H1 (cell line): Measurements from ENCODE around the gene KIAA1755. TPM values are rescaled to one million over a fixed set of nuclear protein-coding genes. Genes with fewer than 3 reads are reported as not detected.

Experiments
- ASH2L ChIP-seq: fragments of 200-600, 300-600 bp; sonication (generic); IDR thresholded peaks from one replicate; pipeline ENCODE4 v1.7.1; 2017; ENCODE audit warnings: low read length
- BRCA1 ChIP-seq: IDR thresholded peaks from 2 replicates; pipeline ENCODE4 v1.6.1; 2012; ENCODE audit warnings: low read depth, low read length, improper control_type of control experiment
- PHF8 ChIP-seq: fragments of 200-600 bp; sonication (generic); conservative IDR thresholded peaks from 2 replicates; pipeline ENCODE4 v1.7.1; 2012; ENCODE audit warnings: low read depth, mild to moderate bottlenecking, inconsistent platforms, low read length, moderate library complexity
- POLR2AphosphoS5 ChIP-seq: IDR thresholded peaks from 2 replicates; pipeline ENCODE4 v1.6.1; 2011; ENCODE audit warnings: low read depth, low read length
- SIRT6 ChIP-seq: IDR thresholded peaks from one replicate; pipeline ENCODE4 v1.7.1; 2012; ENCODE audit warnings: low read length, inconsistent platforms
- USF2 ChIP-seq: IDR thresholded peaks from 2 replicates; pipeline ENCODE4 v1.6.1; 2011; ENCODE audit warnings: low read length, improper control_type of control experiment
- polyA plus RNA-seq, 7 experiments: library from polyadenylated mRNA; depleted of rRNA in 3 of 7; stranded (reverse) in 5 of 7; unstranded in 2 of 7; fragments of >200 nt in 5 of 7; fragments of 200-250 nt in 2 of 7; gene quantifications; 1 replicate in 5 of 7; 2 replicates in 1 of 7; 4 replicates in 1 of 7; pipeline versions ENCODE4 v1.2.1 to v1.2.3, GENCODE V29; 2011 to 2013; ENCODE audit warnings: missing spikeins in 2 of 7, mixed read lengths in 2 of 7
- total RNA-seq: library from RNA; stranded (reverse); fragmentation: NEBNext Ultra II Directional; extraction: Animal tissue kit (Norgen Biotek cat#: 25700); gene quantifications from 2 replicates; pipeline ENCODE4 v1.2.1, GENCODE V29; 2021
- TF ChIP-seq, protein P1 (sequence below), 3 experiments: IDR thresholded peaks; 1 replicate in 2 of 3; 2 replicates in 1 of 3; pipeline versions ENCODE4 v1.5.1 to v1.6.1; 2011; ENCODE audit warnings: low read length in 3 of 3, mild to moderate bottlenecking in 3 of 3, inconsistent platforms in 2 of 3, low read depth in 1 of 3, moderate library complexity in 1 of 3; ENCODE audit not compliant: insufficient read depth in 1 of 3; ENCODE audit errors: control extremely low read depth in 1 of 3

KIAA1755 gene
- total and polyA plus RNA-seq, 2 of the 8 experiments (the other 6 are each of a cell fraction or from before 2014, with no cell fraction given) = 0.23 TPM; not detected in 1

- TF ChIP-seq, protein P1, sequence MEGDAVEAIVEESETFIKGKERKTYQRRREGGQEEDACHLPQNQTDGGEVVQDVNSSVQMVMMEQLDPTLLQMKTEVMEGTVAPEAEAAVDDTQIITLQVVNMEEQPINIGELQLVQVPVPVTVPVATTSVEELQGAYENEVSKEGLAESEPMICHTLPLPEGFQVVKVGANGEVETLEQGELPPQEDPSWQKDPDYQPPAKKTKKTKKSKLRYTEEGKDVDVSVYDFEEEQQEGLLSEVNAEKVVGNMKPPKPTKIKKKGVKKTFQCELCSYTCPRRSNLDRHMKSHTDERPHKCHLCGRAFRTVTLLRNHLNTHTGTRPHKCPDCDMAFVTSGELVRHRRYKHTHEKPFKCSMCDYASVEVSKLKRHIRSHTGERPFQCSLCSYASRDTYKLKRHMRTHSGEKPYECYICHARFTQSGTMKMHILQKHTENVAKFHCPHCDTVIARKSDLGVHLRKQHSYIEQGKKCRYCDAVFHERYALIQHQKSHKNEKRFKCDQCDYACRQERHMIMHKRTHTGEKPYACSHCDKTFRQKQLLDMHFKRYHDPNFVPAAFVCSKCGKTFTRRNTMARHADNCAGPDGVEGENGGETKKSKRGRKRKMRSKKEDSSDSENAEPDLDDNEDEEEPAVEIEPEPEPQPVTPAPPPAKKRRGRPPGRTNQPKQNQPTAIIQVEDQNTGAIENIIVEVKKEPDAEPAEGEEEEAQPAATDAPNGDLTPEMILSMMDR (IDR thresholded peaks at IDR 0.05; ENCODE audit: control extremely low read depth in 1 of 3, insufficient read depth in 1 of 3, low read depth in 1 of 3, low read length in 3 of 3) = no peak
- TF ChIP-seq ASH2L (no peak), USF2 (no peak), PHF8 (no peak), SIRT6 (no peak), BRCA1 (no peak), POLR2AphosphoS5 (no peak)
Observed at GRCh38 chr20:38269040-38269439, 8.5 kb upstream of the KIAA1755 start (continued).
